HG03565 (cell line): Measurements from ENCODE around the gene ELK4.

Source experiments
- ATAC-seq: cut with Tn5 transposase; IDR thresholded peaks from one replicate; pipeline ENCODE4 v1.9.1; 2021; ENCODE audit warnings: mild to moderate bottlenecking, moderate library complexity; ENCODE audit not compliant: unreplicated experiment

The ELK4 gene

GRCh38 chr1:205582471-205583291 is 49.1 kb downstream of the ELK4 start:
- no peak for ATAC-seq

DNA sequence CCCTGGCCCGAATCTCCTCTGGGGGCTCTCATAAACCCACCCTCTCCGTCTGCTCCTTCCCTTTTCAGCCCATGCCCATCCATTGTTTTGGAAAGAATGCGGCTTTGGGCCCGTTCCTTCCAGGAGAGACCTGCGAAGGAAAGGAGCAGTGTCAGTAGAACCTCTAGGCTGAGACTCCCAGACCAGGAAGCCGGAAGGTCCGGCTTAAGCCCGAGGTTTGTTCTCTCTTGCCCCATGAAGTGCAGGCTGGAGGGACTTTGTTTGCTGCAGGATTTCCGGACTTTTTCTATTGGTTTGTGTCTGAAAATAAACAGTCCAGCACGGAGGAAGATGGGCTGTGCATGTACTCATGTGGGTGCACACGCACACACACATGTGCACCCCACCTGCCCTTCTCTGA is 49.8 kb downstream of the ELK4 start:
- ATAC-seq = no peak

- no peak for ATAC-seq
These were observed 50.4 kb downstream of the ELK4 start for GRCh38 chr1:205581321-205581980.

- ATAC-seq = no peak
These were observed 51.0 kb downstream of the ELK4 start for GRCh38 chr1:205580923-205581180.

GRCh38 chr1:205580140-205580922 is 51.5 kb downstream of the ELK4 start:
- no peak for ATAC-seq

GRCh38 chr1:205579711-205580110 is 52.1 kb downstream of the ELK4 start:
- no peak for ATAC-seq

GRCh38 chr1:205578780-205579571 is 52.8 kb downstream of the ELK4 start:
- no peak for ATAC-seq

- ATAC-seq = no peak
These were observed 53.7 kb downstream of the ELK4 start for GRCh38 chr1:205577874-205578658.

GRCh38 chr1:205576805-205577761 is 54.7 kb downstream of the ELK4 start:
- no peak for ATAC-seq

DNA sequence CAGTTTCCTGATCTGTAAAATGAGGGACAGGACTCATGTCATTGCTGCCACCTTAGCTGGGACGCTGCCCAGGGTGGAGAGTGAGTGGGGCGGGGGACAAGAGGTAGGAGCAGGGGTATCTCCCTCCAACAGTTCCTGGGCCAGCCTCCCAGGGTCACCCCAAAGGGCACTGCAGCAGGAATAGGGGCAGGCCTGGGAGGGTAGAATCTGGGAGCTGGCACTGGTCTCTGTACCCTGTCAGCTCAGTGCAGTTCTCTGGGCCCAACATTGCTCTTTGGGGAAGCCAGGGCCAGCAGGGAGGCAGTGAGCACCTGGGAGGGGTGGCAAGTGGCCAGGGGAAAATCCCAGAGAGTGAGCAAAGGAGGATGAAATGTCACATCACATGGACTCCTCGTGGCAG is 55.8 kb downstream of the ELK4 start:
- no peak for ATAC-seq

DNA sequence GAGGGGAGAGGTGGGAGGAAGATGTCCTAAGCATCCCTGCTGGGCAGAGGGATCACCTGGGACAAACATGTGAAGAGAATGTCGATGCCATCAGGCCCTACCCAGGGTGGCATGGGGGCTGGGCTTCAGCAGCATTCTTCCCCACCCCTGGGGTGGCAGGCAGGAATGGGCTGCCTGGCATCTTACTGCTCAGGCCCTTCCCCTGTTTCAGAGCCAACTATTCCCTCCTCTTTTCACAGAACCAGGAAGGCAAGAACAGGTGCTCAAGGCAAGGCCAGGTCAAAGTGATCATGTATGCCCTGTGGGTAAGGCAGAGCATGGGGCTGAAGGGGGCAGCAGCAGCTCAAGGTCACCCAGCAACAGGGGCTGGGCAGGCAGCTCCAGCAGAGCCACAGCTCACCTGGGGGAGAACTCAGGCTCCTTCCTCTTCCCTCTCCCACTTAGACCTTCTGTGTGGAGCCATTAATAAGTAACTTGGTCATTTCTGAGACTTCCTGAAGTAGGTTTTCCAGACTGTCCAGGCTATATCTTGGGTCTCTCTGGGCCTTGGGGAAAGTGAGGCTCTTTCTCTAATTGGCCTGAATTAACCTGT is 56.4 kb downstream of the ELK4 start:
- ATAC-seq = no peak

- no peak for ATAC-seq
These were observed 59.4 kb downstream of the ELK4 start for GRCh38 chr1:205572421-205572820.

GRCh38 chr1:205571747-205572146 is 60.1 kb downstream of the ELK4 start:
- no peak for ATAC-seq

DNA sequence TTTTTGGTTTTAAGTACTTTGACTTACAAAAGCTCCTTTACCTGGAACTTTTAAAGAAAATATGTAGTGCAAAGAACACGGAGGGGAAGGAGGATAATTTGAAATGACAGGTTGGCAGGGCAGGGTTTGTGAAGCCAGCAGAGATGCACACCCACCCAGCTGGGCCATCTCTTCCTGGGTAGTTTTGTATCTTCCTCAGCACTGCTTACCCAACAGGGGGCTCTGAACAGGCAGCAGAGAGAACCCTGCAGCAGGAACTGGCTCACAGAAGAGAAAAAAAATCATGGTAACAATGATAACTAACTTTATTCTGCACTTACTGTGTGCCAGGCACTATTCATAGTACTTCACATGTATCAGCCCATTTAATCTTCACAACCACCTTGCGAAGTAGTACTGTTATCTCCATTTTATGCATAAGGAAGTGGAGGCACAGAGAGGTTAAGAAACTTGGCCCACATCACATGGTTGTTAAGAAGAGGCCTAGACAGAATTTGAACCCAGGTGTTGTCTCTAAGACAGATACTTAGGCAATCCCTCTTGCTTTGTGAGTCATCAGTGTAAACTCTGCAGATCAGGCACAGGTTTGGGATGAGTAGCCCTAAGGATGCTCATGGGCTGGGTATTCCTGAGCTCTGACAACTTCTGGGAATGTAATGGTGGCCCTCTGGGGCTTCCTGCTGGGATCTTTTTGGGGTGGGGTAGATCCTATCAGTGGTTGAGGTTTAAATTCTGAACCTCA is 60.8 kb downstream of the ELK4 start:
- ATAC-seq = no peak

DNA sequence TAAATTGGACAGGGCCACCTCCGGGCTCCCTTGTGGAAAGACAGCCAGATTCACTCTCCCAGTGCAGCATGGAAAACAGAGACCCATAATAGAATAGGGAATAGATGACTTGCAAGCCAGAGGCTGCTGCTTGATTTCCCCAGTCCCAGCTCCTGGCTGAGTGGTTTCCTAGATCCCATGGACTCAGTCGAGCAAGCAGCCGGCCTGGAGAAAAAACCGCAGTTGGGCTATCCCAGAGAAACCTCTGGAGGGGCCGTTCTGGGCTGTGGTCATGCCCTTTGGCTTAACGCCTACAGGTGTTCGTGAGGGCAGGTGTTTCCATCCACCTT is 61.7 kb downstream of the ELK4 start:
- ATAC-seq = no peak

GRCh38 chr1:205569411-205570172 is 62.2 kb downstream of the ELK4 start:
- ATAC-seq = no peak

GRCh38 chr1:205568469-205569361 is 63.1 kb downstream of the ELK4 start:
- no peak for ATAC-seq
